ENCODE measurements around the gene SCTR. TPM values are rescaled to one million over a fixed set of nuclear protein-coding genes. Genes with fewer than 3 reads are reported as not detected.
"Not testable (repeated sequence)": the region's sequence is repeated elsewhere in the genome, so short reads cannot be mapped to it uniquely, and the experiment has no call there.

SCTR gene
- total RNA-seq, 1 donor from 2014 or later = not detected

- intact Hi-C loops (cut with micrococcal nuclease) = no loop called here
Measured at GRCh38 chr2:119417908-119418307, 106.4 kb downstream of the SCTR start.

- intact Hi-C loops (cut with micrococcal nuclease) = no loop called here
Measured at GRCh38 chr2:119416299-119416923, 107.9 kb downstream of the SCTR start.

- intact Hi-C loops (cut with micrococcal nuclease) = no loop called here
Measured at GRCh38 chr2:119415630-119416029, 108.7 kb downstream of the SCTR start.

GRCh38 chr2:119414894-119415293 lies 109.4 kb downstream of the SCTR start:
- intact Hi-C loops (cut with micrococcal nuclease) = no loop called here

- intact Hi-C loops (cut with micrococcal nuclease) = no loop called here
Measured at GRCh38 chr2:119409506-119409905, 114.8 kb downstream of the SCTR start.

GRCh38 chr2:119408221-119408619 lies 116.1 kb downstream of the SCTR start:
- intact Hi-C loops (cut with micrococcal nuclease) = no loop called here

- intact Hi-C loops (cut with micrococcal nuclease) = loop anchor here (1.0 to 2.0 kb wide), 2 partner anchors 69 to 253 kb away; no protein-coding TSS in a partner anchor
Measured at GRCh38 chr2:119407430-119408220, 116.7 kb downstream of the SCTR start.

GRCh38 chr2:119405151-119405550 lies 119.1 kb downstream of the SCTR start:
- intact Hi-C loops (cut with micrococcal nuclease) = no loop called here

GRCh38 chr2:119403618-119404017 lies 120.7 kb downstream of the SCTR start:
- intact Hi-C loops (cut with micrococcal nuclease) = not testable (repeated sequence)

- intact Hi-C loops (cut with micrococcal nuclease) = no loop called here
Measured at GRCh38 chr2:119402645-119403560, 121.4 kb downstream of the SCTR start.

GRCh38 chr2:119402106-119402505 lies 122.2 kb downstream of the SCTR start:
- intact Hi-C loops (cut with micrococcal nuclease) = no loop called here

- intact Hi-C loops (cut with micrococcal nuclease) = no loop called here
Measured at GRCh38 chr2:119397196-119397595, 127.1 kb downstream of the SCTR start.

- intact Hi-C loops (cut with micrococcal nuclease) = no loop called here
Measured at GRCh38 chr2:119393971-119394748, 130.1 kb downstream of the SCTR start.

Other genes starting within 250 kb of the SCTR start
- 7.5 and 10.0 TPM in 2 replicates for gene C2orf76, start 157.6 kb downstream of the SCTR start, total RNA-seq
- gene DBI, start 157.5 kb downstream of the SCTR start, total RNA-seq = 121 and 126 TPM in 2 replicates
- not detected in 2 replicates for gene TMEM37, start 92.6 kb downstream of the SCTR start, total RNA-seq
- not detected in 2 replicates for gene CFAP221, start 20.0 kb upstream of the SCTR start, total RNA-seq
- 9.5 and 11.0 TPM in 2 replicates for gene TMEM177, start 154.7 kb upstream of the SCTR start, total RNA-seq
- 47.6 and 53.3 TPM in 2 replicates for gene PTPN4, start 235.4 kb upstream of the SCTR start, total RNA-seq

All from T-helper 1 cell treated with Interleukin-12 subunit alpha and Interleukin-12 subunit beta and Interleukin-4 antibody, amounts not matched to agents 30 ng/mL and 1 ng/mL, for 36 hours (primary cell).